ENCODE measurements around the gene ADARB1. TPM values are rescaled to one million over a fixed set of nuclear protein-coding genes. Genes with fewer than 3 reads are reported as not detected.
A peak's percentile ranks its signal among the peaks of the same experiment; 100 is the strongest.

ADARB1 gene
- polyA plus RNA-seq, 1 of the 3 experiments (the other 2 are of a cell fraction), result 7.8 TPM

GRCh38 chr21:45050345-45050796 lies 24.0 kb upstream of the ADARB1 start (continued):
- TF ChIP-seq RAD21 (IDR thresholded peaks at IDR 0.05; ENCODE audit: low read length) (no peak), MAX (IDR thresholded peaks at IDR 0.05; ENCODE audit: low read depth) (no peak), IRF3 (IDR thresholded peaks at IDR 0.05; ENCODE audit: low read depth, low read length) (no peak)

- Histone ChIP-seq H2AFZ (ENCODE audit: low read depth) (0 out of 2 replicates have a peak overlapping the region, but pooled peaks have one; percentile 3), H3F3A (replicated peaks; ENCODE audit: insufficient read depth) (no peaks in the 10 kb centered on the region), H3K9ac (no peak overlapping the region), H3K79me2 (ENCODE audit: insufficient read depth) (no peaks in the 10 kb centered on the region), H3K4me3 (ENCODE audit: low read depth in 2 of 2, low read length in 1 of 2) (no peak overlapping the region), H3K9me3 (no peaks in the 10 kb centered on the region), H4K20me1 (ENCODE audit: insufficient read depth) (no peaks in the 10 kb centered on the region), H3K36me3 (replicated peaks in 1 of 2; ENCODE audit: control insufficient read depth in 1 of 2, insufficient read depth in 2 of 2, low read length in 1 of 2) (no peaks in the 10 kb centered on the region), H3K9me2 (no peaks in the 10 kb centered on the region), H3K27ac (ENCODE audit: low read depth in 2 of 2, low read length in 1 of 2) (no peak overlapping the region), H3K4me2 (peak overlapping the region; percentile 44), H3K27me3 (ENCODE audit: insufficient read depth) (no peaks in the 10 kb centered on the region), H3K4me1 (ENCODE audit: control insufficient read depth in 1 of 2, insufficient read depth in 2 of 2, low read depth in 1 of 2, low read length in 1 of 2) (peaks cover 10 to 15% of the 10 kb centered on the region in 2 experiments; a peak in 2 of 4 replicates)
- no peak for DNase-seq
- WGBS (ENCODE audit: low lambda C conversion rate), result 53% methylated on average over 19 of the region's 19 CpGs
- ChIA-PET POLR2A (interaction anchor here (0.7 to 1.7 kb wide), 2 partner anchors 16 to 84 kb away, joined by 3 to 4 read pairs; no protein-coding TSS in a partner anchor), CTCF (interaction anchor here (0.9 to 1.6 kb wide), 2 partner anchors 78 to 101 kb away, joined by 4 to 7 read pairs; no protein-coding TSS in a partner anchor)
- TF ChIP-seq GATA2 (CRISPR knock-in tag; IDR thresholded peaks at IDR 0.05) (peak; percentile 24; the same call in 1 of the 2 replicates), ELF1 (IDR thresholded peaks at IDR 0.05) (no peak), IRF3 (IDR thresholded peaks at IDR 0.05; ENCODE audit: low read depth, low read length) (no peak), TEAD4 (IDR thresholded peaks at IDR 0.05; ENCODE audit: borderline replicate concordance, insufficient read depth) (0 out of 2 replicates have a peak, but pooled peaks have one; percentile 9), REST (IDR thresholded peaks at IDR 0.05; ENCODE audit: low read depth, low read length) (no peak), PBX3 (IDR thresholded peaks at IDR 0.05) (no peak), CHD2 (IDR thresholded peaks at IDR 0.05; ENCODE audit: low read length, partially characterized antibody) (no peak)
Observed at GRCh38 chr21:45050797-45051489, 23.4 kb upstream of the ADARB1 start.
